ENCODE results near the gene ABCF3.

The ABCF3 gene

DNA sequence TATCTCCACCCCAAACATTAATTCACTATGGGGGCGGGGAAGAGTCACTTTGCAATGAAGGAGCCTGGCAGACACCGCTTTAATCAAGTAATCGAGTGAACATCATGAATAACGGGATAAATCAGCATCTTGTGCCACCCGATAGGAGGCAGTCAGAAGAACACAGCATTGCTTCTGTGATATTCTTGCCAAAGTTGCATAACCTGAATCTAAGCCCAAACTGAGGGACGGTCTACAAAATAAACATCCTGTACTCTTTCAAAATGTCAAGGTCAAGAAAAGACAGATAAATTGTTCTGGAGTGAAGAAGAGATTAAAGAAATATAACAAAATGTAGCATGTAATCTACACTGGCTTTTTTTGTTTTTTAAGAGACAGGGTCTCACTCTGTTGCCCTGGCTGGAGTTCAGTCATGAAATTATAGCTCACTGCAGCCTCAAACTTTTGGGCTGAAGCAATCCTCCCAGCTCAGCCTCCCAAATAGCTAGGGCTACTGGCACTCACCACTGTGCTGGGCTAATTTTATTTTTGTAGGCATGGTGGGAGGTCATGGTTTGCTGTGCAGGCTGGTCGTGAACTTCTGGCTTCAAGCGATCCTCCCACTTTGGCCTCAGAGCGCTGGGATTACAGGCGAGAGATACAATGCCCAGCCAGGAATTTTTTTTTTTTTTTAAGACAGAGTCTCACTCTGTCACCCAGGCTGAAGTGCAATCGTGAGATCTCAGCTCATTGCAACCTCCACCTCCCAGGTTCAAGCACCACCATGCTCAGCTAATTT, 23.3 kb downstream of the ABCF3 start:
- no peak overlapping the region for H3K27ac ChIP-seq
- H3K36me3 ChIP-seq = no peaks in the 10 kb centered on the region
- no peak for TF ChIP-seq Cebpa-rat (IDR thresholded peaks at IDR 0.05)
- no peak overlapping the region for H3K4me2 ChIP-seq
- 0 out of 20 replicates have a peak, but pooled peaks cover 0 to 3% (median 0%) of the 10 kb centered on the region in 10 experiments for H3K4me1 ChIP-seq
- no peaks in the 10 kb centered on the region for H4K20me1 ChIP-seq
- H3K4me3 ChIP-seq = no peak overlapping the region
- H3K27me3 ChIP-seq = no peaks in the 10 kb centered on the region
- H3K9me3 ChIP-seq (replicated peaks in 1 of 11) = no peaks in the 10 kb centered on the region
- no peak overlapping the region for H3K9ac ChIP-seq

DNA sequence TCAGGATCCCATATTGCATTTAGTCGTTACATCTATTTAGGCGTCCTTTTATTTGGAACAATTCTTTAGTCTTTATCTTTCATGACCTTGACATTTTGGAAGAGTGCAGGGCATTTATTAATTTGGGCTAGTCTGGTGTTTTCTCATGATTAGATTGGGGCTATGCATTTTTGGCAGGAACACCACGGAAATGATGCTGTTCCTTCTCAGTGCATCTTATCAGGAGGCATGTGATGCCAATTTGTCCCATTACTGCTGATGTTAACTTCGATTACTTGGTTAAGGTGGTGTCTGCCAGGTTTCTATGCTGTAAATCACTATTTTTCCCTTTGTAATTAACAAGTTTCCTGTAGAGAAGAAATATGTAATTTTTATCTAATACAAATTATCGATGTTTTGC, 25.3 kb downstream of the ABCF3 start:
- no peak overlapping the region for H3K4me3 ChIP-seq
- H4K20me1 ChIP-seq = no peaks in the 10 kb centered on the region
- TF ChIP-seq Cebpa-rat (IDR thresholded peaks at IDR 0.05) = no peak

DNA sequence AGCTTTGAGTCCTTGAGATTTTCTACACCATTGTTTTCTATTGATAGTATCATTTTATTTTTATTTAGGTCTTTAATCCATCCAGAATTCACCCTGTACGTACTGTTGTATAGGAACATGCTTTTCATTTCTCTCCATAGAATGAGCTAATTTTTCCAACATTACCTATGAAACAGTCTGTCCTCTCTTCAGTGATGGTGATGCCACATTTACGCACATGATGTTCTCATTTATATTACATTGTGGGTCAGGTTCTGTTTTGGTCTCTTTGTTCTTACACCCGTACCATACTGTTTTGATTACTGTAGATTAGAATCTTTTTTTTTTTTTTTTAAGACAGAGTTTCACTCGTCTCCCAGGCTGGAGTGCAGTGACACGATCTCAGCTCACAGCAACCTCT, 25.7 kb downstream of the ABCF3 start:
- Histone ChIP-seq H3K9me3 (replicated peaks in 1 of 11) (no peaks in the 10 kb centered on the region), H4K20me1 (no peaks in the 10 kb centered on the region), H3K4me2 (no peak overlapping the region), H3K4me3 (no peak overlapping the region), H3K4me1 (peaks cover 0 to 6% (median 2%) of the 10 kb centered on the region in 10 experiments; a peak in 4 of 20 replicates), H3K27ac (no peak overlapping the region), H3K27me3 (no peaks in the 10 kb centered on the region), H3K9ac (no peak overlapping the region), H3K36me3 (no peaks in the 10 kb centered on the region)
- TF ChIP-seq Cebpa-rat (IDR thresholded peaks at IDR 0.05) = no peak

More for the DNA sequence above, 25.3 kb downstream of the ABCF3 start:
- no peaks in the 10 kb centered on the region for H3K9me3 ChIP-seq (replicated peaks in 1 of 11)
- H3K9ac ChIP-seq = no peak overlapping the region
- H3K4me1 ChIP-seq = peaks cover 0 to 6% (median 2%) of the 10 kb centered on the region in 10 experiments; a peak in 4 of 20 replicates
- no peak overlapping the region for H3K4me2 ChIP-seq
- no peaks in the 10 kb centered on the region for H3K36me3 ChIP-seq
- H3K27ac ChIP-seq = no peak overlapping the region
- no peaks in the 10 kb centered on the region for H3K27me3 ChIP-seq

- Histone ChIP-seq H3K36me3 (no peaks in the 10 kb centered on the region), H3K4me1 (peaks cover 0 to 5% (median 2%) of the 10 kb centered on the region in 10 experiments; a peak in 4 of 20 replicates), H3K4me2 (no peak overlapping the region), H3K27ac (no peak overlapping the region), H3K27me3 (no peaks in the 10 kb centered on the region), H4K20me1 (no peaks in the 10 kb centered on the region), H3K9ac (no peak overlapping the region), H3K9me3 (replicated peaks in 1 of 11) (no peaks in the 10 kb centered on the region), H3K4me3 (no peak overlapping the region)
- no peak for TF ChIP-seq Cebpa-rat (IDR thresholded peaks at IDR 0.05)
These were observed 32.8 kb downstream of the ABCF3 start for GRCh38 chr3:184218814-184219213.

DNA sequence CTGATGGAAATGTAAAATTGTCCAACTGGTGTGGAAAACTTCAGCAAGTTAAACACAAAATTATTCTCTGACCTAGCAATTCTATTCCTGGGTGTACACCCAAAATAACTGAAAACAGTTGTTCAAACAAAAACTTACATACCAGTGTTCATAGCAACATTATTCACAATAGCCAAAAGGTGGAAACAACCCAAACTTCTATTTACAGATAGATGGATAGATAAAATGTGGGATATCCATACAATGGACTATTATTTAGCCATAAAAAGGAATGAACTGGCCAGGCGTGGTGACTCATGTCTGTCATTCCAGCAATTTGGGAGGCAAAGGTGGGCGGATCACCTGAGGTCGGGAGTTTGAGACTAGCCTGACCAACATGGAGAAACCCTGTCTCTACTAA, 36.5 kb downstream of the ABCF3 start:
- no peak overlapping the region for H3K27ac ChIP-seq
- peaks cover 0 to 2% (median 0%) of the 10 kb centered on the region in 11 experiments; a peak in 3 of 22 replicates for H4K20me1 ChIP-seq
- H3K9ac ChIP-seq = no peak overlapping the region
- no peak for TF ChIP-seq Cebpa-rat (IDR thresholded peaks at IDR 0.05)
- no peaks in the 10 kb centered on the region for H3K36me3 ChIP-seq
- no peaks in the 10 kb centered on the region for H3K9me3 ChIP-seq (replicated peaks in 1 of 11)
- H3K27me3 ChIP-seq = peaks cover 0 to under 1% (median 0%) of the 10 kb centered on the region in 11 experiments; a peak in 5 of 22 replicates
- H3K4me2 ChIP-seq = no peak overlapping the region
- no peak overlapping the region for H3K4me3 ChIP-seq
- no peaks in the 10 kb centered on the region for H3K4me1 ChIP-seq

- peaks cover 0 to 15% (median 6%) of the 10 kb centered on the region in 11 experiments; a peak in 7 of 22 replicates for H4K20me1 ChIP-seq
- TF ChIP-seq Cebpa-rat (IDR thresholded peaks at IDR 0.05) = no peak
- peaks cover 0 to 7% (median 2%) of the 10 kb centered on the region in 10 experiments; a peak in 7 of 20 replicates for H3K4me1 ChIP-seq
- peaks cover 12 to 15% (median 14%) of the 10 kb centered on the region in 11 experiments for H3K27me3 ChIP-seq
- H3K36me3 ChIP-seq = no peaks in the 10 kb centered on the region
- no peak overlapping the region for H3K4me3 ChIP-seq
- no peaks in the 10 kb centered on the region for H3K9me3 ChIP-seq (replicated peaks in 1 of 11)
- H3K27ac ChIP-seq = no peak overlapping the region
- no peak overlapping the region for H3K9ac ChIP-seq
- H3K4me2 ChIP-seq = no peak overlapping the region
These were observed 37.9 kb downstream of the ABCF3 start for GRCh38 chr3:184223946-184224345.

GRCh38 chr3:184227481-184227935, 41.5 kb downstream of the ABCF3 start:
- TF ChIP-seq Cebpa-rat (IDR thresholded peaks at IDR 0.05) = no peak
- peaks cover 47 to 51% (median 50%) of the 10 kb centered on the region in 11 experiments for H3K27me3 ChIP-seq

DNA sequence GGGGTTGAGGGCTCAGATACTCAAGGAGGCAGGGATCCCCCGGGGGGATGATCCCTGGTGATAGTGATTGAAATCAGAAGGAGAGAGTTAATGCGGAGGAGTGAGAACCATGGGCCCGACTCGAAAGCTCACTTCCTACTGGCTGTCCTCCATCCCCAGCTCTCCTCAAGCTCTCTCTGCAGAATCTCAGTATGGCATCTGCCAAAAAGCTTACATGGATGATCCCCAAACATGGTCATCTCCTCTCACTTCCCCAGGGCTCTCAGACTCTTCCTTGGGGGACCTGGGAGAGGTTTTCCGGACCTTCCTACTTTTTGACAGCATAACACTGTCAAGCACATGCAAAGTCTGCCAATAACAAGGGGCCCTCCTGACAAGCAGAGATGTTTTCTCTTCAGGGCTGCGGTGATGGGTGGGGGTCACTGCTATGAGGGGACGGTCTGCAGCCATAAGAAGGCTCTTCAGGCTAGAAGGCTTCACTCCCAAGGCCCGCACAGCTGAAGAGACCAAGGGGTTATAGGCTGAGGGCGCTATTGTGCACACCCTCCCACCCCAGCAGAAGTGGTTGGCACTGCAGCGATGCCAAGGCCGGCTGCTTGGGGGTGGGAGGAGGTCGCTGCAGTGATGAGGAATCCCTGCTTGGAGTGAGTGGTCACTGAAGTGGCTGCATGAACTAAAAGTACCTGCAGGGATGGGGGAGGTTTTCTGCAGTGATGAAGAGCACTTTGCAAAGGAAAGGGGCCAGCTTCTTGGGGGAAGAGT, 42.6 kb downstream of the ABCF3 start:
- peaks cover 47 to 56% (median 53%) of the 10 kb centered on the region in 11 experiments for H3K27me3 ChIP-seq
- H3K4me3 ChIP-seq = peak overlapping the region in 6 of 10 experiments; percentile 65 to 75 (median 68); a peak in 6 of 20 replicates

More at GRCh38 chr3:184227481-184227935, 41.5 kb downstream of the ABCF3 start:
- Histone ChIP-seq H3K27ac (no peak overlapping the region), H3K4me3 (no peak overlapping the region), H3K9me3 (replicated peaks in 1 of 11) (no peaks in the 10 kb centered on the region), H3K4me2 (no peak overlapping the region), H3K4me1 (peaks cover 13 to 39% (median 24%) of the 10 kb centered on the region in 10 experiments; a peak in 19 of 20 replicates), H3K36me3 (no peaks in the 10 kb centered on the region), H4K20me1 (peaks cover 0 to 45% (median 26%) of the 10 kb centered on the region in 11 experiments; a peak in 19 of 22 replicates), H3K9ac (no peak overlapping the region)

More for the DNA sequence above, 42.6 kb downstream of the ABCF3 start:
- Histone ChIP-seq H4K20me1 (peaks cover 0 to 53% (median 26%) of the 10 kb centered on the region in 11 experiments; a peak in 19 of 22 replicates), H3K27ac (no peak overlapping the region), H3K9me3 (replicated peaks in 1 of 11) (no peaks in the 10 kb centered on the region), H3K4me1 (peaks cover 13 to 49% (median 33%) of the 10 kb centered on the region in 10 experiments; a peak in 19 of 20 replicates), H3K9ac (no peak overlapping the region), H3K4me2 (peak overlapping the region; percentile 97 to 100 (median 100); a peak in 19 of 22 replicates), H3K36me3 (no peaks in the 10 kb centered on the region)
- TF ChIP-seq Cebpa-rat (IDR thresholded peaks at IDR 0.05) = no peak
